H1 (cell line): ENCODE results near the gene RAB22A. TPM values are rescaled to one million over a fixed set of nuclear protein-coding genes. Genes with fewer than 3 reads are reported as not detected.

Source experiments
- TEAD4 ChIP-seq: IDR thresholded peaks from 2 replicates; pipeline ENCODE4 v1.6.1; 2012; ENCODE audit warnings: low read depth, low read length, inconsistent platforms, mixed read lengths
- polyA plus RNA-seq, 7 experiments: library from polyadenylated mRNA; depleted of rRNA in 3 of 7; stranded (reverse) in 5 of 7; unstranded in 2 of 7; fragments of >200 nt in 5 of 7; fragments of 200-250 nt in 2 of 7; gene quantifications; 1 replicate in 5 of 7; 2 replicates in 1 of 7; 4 replicates in 1 of 7; pipeline versions ENCODE4 v1.2.1 to v1.2.3, GENCODE V29; 2011 to 2013; ENCODE audit warnings: missing spikeins in 2 of 7, mixed read lengths in 2 of 7
- total RNA-seq: library from RNA; stranded (reverse); fragmentation: NEBNext Ultra II Directional; extraction: Animal tissue kit (Norgen Biotek cat#: 25700); gene quantifications from 2 replicates; pipeline ENCODE4 v1.2.1, GENCODE V29; 2021

The RAB22A gene
- total and polyA plus RNA-seq, 2 of the 8 experiments (the other 6 are each of a cell fraction or from before 2014, with no cell fraction given), result 3.1 to 6.6 TPM

DNA sequence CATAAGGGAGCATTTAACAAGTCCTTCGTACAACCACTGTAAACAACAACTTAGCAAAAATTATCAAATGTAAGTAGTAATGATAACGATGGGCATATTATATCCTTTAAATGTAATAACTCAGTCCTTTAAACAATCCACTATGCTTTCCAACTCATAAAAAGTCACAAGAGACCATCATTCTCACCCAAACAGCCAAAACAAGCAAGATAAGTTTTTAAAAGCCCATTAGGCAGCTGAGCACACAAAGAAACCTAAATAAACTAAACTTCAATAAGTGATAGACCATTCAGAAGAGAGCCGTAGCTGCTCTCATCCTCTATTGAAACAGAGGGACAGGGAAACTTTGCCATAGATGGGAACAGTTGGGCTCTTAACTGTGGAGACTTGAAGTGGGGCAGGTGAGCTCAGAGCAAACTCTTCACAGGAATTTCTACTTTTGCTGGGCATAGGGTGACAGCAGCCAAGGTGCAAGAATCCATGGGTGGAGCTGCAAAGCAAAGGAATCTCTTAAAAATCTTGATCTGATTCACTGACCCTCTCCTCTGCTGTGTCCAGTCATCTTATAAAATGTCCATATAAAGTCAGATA is 22.5 kb downstream of the RAB22A start (continued):
- no peak for TF ChIP-seq TEAD4
